KMS-11 (cell line): Measurements from ENCODE around the gene KSR2.

Experiments used
- H2AFZ ChIP-seq: fragments of 200-600 bp; sonication (generic); 2 replicates; pipeline ENCODE4 v1.6.1; 2016; ENCODE audit warnings: antibody characterized with exemption, mixed run types, low read depth
- H3K27ac ChIP-seq: fragments of 200-600 bp; sonication (generic); 2 replicates; pipeline ENCODE4 v1.6.1; 2016; ENCODE audit warnings: mild to moderate bottlenecking, mixed run types
- H3K27me3 ChIP-seq: fragments of 200-600 bp; sonication (generic); 2 replicates; pipeline ENCODE4 v1.6.1; 2017; ENCODE audit warnings: mild to moderate bottlenecking, low read depth, mixed run types, moderate library complexity; ENCODE audit not compliant: insufficient read depth
- H3K36me3 ChIP-seq: fragments of 200-600 bp; sonication (generic); 2 replicates; pipeline ENCODE4 v1.6.1; 2017; ENCODE audit warnings: mild to moderate bottlenecking, mixed run types; ENCODE audit not compliant: insufficient read depth
- H3K4me1 ChIP-seq: fragments of 200-600 bp; sonication (generic); 2 replicates; pipeline ENCODE4 v1.6.1; 2016; ENCODE audit warnings: mild to moderate bottlenecking, low read depth, mixed run types; ENCODE audit not compliant: poor library complexity, severe bottlenecking
- H3K4me2 ChIP-seq: fragments of 200-600 bp; sonication (generic); 2 replicates; pipeline ENCODE4 v1.7.0; 2016; ENCODE audit warnings: mild to moderate bottlenecking, mixed run types
- H3K4me3 ChIP-seq: fragments of 200-600 bp; sonication (generic); IDR thresholded peaks from 2 replicates; pipeline ENCODE4 v1.6.1; 2017; ENCODE audit warnings: low read depth, low read length, mixed read lengths; ENCODE audit not compliant: insufficient read depth
- H3K79me2 ChIP-seq: fragments of 200-600 bp; sonication (generic); 2 replicates; pipeline ENCODE4 v1.6.1; 2016; ENCODE audit warnings: low read depth, mixed run types; ENCODE audit not compliant: insufficient read depth
- H3K9ac ChIP-seq: fragments of 200-600 bp; sonication (generic); 2 replicates; pipeline ENCODE4 v1.6.1; 2016; ENCODE audit warnings: mild to moderate bottlenecking, mixed run types
- H4K20me1 ChIP-seq: fragments of 200-600 bp; sonication (generic); 2 replicates; pipeline ENCODE4 v1.6.1; 2016; ENCODE audit warnings: mild to moderate bottlenecking, mixed run types; ENCODE audit not compliant: insufficient read depth
- TF ChIP-seq, protein P1 (sequence below): fragments of 200-600 bp; sonication (generic); conservative IDR thresholded peaks from 2 replicates; pipeline ENCODE4 v1.6.1; 2017; ENCODE audit warnings: low read depth, mild to moderate bottlenecking, antibody characterized with exemption, low read length, moderate library complexity, mixed read lengths

The KSR2 gene

DNA sequence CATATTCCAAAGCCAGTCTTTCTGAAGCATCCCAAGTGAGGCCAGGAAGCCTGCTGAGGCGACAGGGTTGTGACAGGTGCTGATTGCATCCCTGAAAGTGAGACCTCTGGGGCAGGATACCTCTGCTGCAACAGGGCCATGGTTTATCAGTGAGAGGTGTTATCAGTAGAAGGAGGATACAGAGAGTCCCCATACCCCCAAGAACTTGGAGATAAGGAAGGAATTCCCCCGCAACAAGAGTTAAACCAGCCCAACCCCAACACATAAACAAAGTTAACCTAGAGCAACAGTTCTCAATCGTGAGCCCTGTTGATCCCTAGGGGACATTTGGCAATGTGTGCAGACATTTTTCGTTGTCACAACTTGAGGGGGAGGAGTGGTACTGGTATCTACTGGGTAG, 374.3 kb downstream of the KSR2 start:
- Histone ChIP-seq H3K36me3 (no peaks in the 10 kb centered on the region), H2AFZ (no peak overlapping the region), H3K27me3 (no peaks in the 10 kb centered on the region), H3K79me2 (no peaks in the 10 kb centered on the region), H3K27ac (no peak overlapping the region), H3K4me1 (no peaks in the 10 kb centered on the region), H3K4me2 (no peak overlapping the region), H3K4me3 (no peak overlapping the region), H3K9ac (no peak overlapping the region), H4K20me1 (no peaks in the 10 kb centered on the region)
- TF ChIP-seq, protein P1, sequence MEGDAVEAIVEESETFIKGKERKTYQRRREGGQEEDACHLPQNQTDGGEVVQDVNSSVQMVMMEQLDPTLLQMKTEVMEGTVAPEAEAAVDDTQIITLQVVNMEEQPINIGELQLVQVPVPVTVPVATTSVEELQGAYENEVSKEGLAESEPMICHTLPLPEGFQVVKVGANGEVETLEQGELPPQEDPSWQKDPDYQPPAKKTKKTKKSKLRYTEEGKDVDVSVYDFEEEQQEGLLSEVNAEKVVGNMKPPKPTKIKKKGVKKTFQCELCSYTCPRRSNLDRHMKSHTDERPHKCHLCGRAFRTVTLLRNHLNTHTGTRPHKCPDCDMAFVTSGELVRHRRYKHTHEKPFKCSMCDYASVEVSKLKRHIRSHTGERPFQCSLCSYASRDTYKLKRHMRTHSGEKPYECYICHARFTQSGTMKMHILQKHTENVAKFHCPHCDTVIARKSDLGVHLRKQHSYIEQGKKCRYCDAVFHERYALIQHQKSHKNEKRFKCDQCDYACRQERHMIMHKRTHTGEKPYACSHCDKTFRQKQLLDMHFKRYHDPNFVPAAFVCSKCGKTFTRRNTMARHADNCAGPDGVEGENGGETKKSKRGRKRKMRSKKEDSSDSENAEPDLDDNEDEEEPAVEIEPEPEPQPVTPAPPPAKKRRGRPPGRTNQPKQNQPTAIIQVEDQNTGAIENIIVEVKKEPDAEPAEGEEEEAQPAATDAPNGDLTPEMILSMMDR = no peak

DNA sequence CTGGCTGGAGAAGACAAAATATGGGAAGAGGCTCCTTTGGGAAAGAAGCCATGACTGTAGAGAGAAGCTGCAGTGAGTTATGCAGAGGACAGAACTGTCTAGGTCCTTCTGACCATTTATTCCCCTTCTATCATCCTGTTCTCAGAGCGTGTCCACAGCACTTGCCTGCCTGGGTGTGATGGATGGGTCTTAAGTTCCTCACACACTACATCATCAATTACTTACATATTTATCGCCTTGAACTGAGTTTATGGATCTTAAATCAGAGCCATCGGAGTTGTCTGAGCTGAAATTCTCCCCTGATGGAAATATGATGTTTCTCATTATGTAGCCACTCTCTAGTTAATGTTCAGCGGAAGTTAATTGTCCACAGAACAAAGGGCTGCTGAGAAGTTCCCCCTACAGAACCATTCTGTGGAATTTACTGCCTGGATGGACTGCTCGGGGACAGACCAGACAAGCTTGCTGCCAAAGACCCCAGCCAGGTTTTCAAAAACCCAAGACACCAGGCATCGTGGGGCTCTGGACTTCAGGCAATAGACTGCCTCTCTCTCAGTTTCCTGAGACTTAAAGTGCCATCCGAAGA, 374.9 kb downstream of the KSR2 start:
- Histone ChIP-seq H3K79me2 (no peaks in the 10 kb centered on the region), H3K4me3 (no peak overlapping the region), H3K4me2 (no peak overlapping the region), H3K36me3 (no peaks in the 10 kb centered on the region), H3K4me1 (no peaks in the 10 kb centered on the region), H3K9ac (no peak overlapping the region), H2AFZ (no peak overlapping the region), H4K20me1 (no peaks in the 10 kb centered on the region), H3K27me3 (no peaks in the 10 kb centered on the region), H3K27ac (no peak overlapping the region)
- TF ChIP-seq, protein P1 = no peak

DNA sequence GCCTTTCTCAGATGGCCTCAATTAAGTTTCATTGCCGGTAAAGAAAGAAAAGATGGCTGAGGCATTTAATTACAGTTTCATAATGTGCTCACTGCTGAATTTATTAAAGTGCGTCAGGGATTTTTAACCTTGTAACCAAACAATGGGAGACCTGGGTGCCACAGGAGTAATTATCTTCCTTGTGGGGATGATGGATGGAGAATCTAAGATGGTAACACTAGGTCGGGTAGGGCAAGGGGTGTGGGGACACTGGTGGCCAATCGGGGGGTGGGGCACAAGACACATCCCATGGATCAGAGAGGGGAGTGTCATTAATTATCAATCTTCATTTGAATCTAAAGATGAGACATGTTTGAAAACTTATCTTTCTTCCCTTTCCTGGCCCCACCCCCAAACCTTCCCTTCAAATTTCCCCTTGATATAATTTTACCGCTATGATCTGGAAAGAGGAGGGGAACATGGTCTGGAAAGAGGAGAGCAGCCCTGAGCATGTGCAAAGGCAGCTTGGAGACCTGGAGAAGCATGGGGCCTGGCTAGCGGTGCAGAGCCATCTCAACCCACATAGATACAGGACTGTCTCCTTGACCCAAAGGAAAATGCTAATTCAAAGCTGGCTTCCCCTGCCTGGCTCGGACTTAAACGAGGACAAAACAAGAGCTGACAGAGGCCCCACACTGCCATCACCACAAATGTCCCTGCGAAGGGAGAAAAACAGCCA, 376.0 kb downstream of the KSR2 start:
- H3K4me3 ChIP-seq = no peak overlapping the region
- H3K27ac ChIP-seq = no peak overlapping the region
- TF ChIP-seq, protein P1 = no peak
- H2AFZ ChIP-seq = no peak overlapping the region
- H3K79me2 ChIP-seq = no peaks in the 10 kb centered on the region
- H4K20me1 ChIP-seq = no peaks in the 10 kb centered on the region
- H3K27me3 ChIP-seq = no peaks in the 10 kb centered on the region
- no peaks in the 10 kb centered on the region for H3K4me1 ChIP-seq
- H3K36me3 ChIP-seq = no peaks in the 10 kb centered on the region
- no peak overlapping the region for H3K4me2 ChIP-seq
- H3K9ac ChIP-seq = no peak overlapping the region

DNA sequence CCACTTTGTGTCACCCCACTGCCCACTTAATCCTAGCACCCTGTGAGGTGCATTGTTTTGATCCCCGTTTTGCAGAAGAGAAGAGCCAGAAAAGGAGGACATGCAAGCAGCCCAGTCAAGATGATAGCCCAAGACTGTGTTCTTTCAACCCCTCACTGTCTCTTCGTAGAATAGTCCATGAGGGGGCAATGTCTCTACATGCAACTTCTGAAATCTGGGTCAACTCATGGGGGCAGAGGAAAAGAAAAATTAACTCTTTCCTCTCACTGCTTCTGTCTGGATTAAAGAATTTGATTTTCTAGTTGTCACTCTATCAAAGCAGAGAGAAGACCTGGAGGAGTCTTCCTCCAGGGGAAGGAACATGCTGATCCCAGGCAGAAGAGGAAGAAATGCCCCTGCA, 377.8 kb downstream of the KSR2 start:
- Histone ChIP-seq H3K27ac (no peak overlapping the region), H3K4me2 (no peak overlapping the region)
- TF ChIP-seq, protein P1 = no peak

More for the DNA sequence above, 377.8 kb downstream of the KSR2 start:
- Histone ChIP-seq H3K9ac (no peak overlapping the region), H3K4me1 (no peaks in the 10 kb centered on the region), H2AFZ (no peak overlapping the region), H4K20me1 (no peaks in the 10 kb centered on the region), H3K79me2 (no peaks in the 10 kb centered on the region), H3K27me3 (no peaks in the 10 kb centered on the region), H3K4me3 (no peak overlapping the region), H3K36me3 (no peaks in the 10 kb centered on the region)
